ENCODE results near the gene HNF1B.
"Not testable (repeated sequence)": the region's sequence is repeated elsewhere in the genome, so short reads cannot be mapped to it uniquely, and the experiment has no call there.

HNF1B gene

DNA sequence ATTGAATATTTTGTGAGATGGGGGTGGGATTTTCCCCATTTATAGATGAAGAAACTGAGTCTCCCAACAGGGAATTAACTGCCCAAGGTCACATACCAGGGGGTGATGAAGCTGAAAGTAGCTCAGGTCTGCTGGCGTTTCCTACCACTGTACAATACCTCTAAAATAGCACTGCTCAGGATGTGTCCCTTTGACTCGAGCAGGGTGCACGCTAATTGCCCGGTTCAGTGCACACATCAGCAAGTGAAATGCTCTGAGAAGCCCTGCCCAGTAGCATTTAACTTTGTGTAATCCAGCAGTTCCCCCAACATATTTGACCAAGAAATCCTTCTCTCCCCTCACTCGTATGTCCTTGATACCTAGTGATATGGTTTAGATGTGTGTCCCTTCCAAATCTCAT is 51.5 kb downstream of the HNF1B start:
- H3K4me3 ChIP-seq (ENCODE audit: low read depth, low read length), result no peak overlapping the region
- TF ChIP-seq, protein P1, sequence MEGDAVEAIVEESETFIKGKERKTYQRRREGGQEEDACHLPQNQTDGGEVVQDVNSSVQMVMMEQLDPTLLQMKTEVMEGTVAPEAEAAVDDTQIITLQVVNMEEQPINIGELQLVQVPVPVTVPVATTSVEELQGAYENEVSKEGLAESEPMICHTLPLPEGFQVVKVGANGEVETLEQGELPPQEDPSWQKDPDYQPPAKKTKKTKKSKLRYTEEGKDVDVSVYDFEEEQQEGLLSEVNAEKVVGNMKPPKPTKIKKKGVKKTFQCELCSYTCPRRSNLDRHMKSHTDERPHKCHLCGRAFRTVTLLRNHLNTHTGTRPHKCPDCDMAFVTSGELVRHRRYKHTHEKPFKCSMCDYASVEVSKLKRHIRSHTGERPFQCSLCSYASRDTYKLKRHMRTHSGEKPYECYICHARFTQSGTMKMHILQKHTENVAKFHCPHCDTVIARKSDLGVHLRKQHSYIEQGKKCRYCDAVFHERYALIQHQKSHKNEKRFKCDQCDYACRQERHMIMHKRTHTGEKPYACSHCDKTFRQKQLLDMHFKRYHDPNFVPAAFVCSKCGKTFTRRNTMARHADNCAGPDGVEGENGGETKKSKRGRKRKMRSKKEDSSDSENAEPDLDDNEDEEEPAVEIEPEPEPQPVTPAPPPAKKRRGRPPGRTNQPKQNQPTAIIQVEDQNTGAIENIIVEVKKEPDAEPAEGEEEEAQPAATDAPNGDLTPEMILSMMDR (IDR thresholded peaks at IDR 0.05; ENCODE audit: borderline replicate concordance, insufficient read depth, low read depth, low read length), result no peak

DNA sequence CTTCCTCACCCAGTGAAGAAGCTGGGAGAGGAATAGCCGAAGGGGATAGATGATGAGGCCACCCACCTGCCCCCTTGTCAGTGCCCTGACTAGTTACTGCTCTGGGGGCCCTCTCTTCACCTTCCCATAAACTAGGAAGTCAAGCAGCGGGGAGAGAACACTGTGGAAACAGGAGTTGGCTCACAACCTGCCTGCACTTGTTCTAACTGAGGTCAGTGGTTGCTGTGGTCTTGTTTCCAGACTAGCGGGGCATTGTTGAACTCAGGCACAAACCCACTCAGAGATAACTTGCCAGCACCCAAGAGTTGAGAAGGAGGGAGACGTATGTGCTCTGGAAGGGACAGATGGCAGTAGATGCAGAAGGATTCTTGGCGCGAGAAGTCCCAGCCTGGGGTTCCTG is 53.1 kb downstream of the HNF1B start:
- H3K4me3 ChIP-seq (ENCODE audit: low read depth, low read length), result no peak overlapping the region
- TF ChIP-seq, protein P1 (IDR thresholded peaks at IDR 0.05; ENCODE audit: borderline replicate concordance, insufficient read depth, low read depth, low read length), result no peak

DNA sequence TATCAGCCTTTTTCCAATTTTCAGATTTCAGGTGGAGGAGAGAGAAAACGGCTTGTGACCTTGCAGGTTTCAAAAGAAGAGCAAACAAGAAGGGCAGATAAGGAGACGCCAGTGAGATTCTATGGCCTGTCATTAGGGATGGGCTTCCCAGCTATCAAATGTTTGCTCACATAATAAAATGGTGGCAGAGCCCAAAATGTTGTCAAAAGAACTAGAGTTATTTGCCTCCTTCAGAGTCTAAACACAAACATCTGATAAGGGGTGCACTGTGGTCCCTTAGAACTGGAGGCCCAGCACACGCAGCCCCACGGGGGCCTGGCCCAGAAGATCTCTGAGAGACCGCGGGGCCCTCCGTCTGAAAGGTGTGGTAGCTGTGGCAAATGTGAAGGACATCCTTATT is 55.5 kb downstream of the HNF1B start:
- TF ChIP-seq, protein P1 (IDR thresholded peaks at IDR 0.05; ENCODE audit: borderline replicate concordance, insufficient read depth, low read depth, low read length), result no peak
- H3K4me3 ChIP-seq (ENCODE audit: low read depth, low read length), result no peak overlapping the region

DNA sequence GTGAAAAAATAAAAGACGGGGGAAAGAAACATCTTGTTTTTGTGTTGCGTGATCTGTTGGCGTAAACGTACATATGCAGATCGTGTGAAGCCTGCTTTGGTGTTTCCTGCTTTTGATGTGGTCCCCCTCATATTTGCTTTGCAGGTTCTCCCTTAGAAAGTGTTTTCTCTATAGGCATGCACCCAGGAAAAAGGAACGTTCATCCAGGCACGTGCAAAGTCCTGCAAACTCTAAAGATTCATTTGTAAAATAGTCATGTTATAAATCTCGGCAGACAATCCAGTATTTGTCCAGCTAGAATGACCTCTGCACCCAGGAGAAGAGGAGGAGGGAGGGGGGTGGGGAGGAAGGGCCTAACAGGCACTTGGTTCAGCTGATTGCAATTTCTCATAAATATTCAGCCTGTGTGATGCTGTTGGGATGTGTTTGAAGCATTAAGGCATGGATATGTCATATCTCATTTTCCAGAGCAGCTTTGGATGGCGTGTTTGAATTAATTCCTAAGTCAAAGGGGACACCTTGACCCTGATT is 61.3 kb downstream of the HNF1B start:
- TF ChIP-seq, protein P1 (IDR thresholded peaks at IDR 0.05; ENCODE audit: borderline replicate concordance, insufficient read depth, low read depth, low read length), result no peak

DNA sequence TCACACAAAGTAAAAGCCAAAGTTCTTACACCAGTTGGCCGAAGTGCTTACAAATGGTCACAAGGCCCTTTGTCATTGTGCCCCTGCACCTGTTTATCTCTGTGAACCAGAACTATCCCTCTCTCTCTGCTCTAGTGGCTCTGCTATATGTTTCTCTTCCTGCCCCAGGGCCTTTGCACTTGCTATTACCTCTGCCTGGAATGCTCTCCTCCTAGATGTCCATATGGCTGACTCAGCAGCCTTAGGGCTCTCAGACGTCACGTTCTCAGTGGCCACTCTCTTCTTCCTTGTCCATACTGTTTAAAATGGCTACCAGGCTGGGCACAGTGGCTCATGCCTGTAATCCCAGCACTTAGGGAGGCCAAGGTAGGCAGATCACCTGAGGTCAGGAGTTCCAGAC is 62.9 kb downstream of the HNF1B start:
- TF ChIP-seq, protein P1 (IDR thresholded peaks at IDR 0.05; ENCODE audit: borderline replicate concordance, insufficient read depth, low read depth, low read length), result no peak
- H3K4me3 ChIP-seq (ENCODE audit: low read depth, low read length), result no peak overlapping the region

More for the DNA sequence above, 61.3 kb downstream of the HNF1B start:
- H3K4me3 ChIP-seq (ENCODE audit: low read depth, low read length), result no peak overlapping the region

DNA sequence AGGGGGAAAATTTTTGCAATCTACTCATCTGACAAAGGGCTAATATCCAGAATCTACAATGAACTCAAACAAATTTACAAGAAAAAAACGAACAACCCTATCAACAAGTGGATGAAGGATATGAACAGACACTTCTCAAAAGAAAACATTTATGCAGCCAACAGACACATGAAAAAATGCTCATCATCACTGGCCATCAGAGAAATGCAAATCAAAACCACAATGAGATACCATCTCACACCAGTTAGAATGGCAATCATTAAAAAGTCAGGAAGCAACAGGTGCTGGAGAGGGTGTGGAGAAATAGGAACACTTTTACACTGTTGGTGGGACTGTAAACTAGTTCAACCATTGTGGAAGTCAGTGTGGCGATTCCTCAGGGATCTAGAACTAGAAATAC is 64.9 kb downstream of the HNF1B start:
- H3K4me3 ChIP-seq (ENCODE audit: low read depth, low read length), result not testable (repeated sequence)

DNA sequence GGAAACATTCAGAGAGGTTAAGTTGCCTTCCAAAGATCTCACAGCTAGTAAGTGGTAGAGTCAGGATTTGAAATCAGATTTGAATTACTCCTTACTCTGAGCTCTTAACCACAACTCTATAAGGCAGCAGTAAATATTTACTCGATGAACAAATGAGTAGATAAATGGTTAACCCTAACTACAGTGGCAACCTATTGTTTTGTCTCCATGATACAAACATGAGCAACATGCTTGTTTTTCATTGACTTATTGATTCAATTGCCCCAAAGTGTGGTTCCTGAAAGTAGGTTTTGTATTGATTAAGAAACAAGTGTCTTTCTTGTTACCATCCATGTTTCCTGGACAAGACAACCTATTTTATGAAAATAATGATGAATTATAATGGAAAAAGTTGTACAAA is 66.8 kb downstream of the HNF1B start:
- no peak overlapping the region for H3K4me3 ChIP-seq (ENCODE audit: low read depth, low read length)
- TF ChIP-seq, protein P1 (IDR thresholded peaks at IDR 0.05; ENCODE audit: borderline replicate concordance, insufficient read depth, low read depth, low read length), result no peak

DNA sequence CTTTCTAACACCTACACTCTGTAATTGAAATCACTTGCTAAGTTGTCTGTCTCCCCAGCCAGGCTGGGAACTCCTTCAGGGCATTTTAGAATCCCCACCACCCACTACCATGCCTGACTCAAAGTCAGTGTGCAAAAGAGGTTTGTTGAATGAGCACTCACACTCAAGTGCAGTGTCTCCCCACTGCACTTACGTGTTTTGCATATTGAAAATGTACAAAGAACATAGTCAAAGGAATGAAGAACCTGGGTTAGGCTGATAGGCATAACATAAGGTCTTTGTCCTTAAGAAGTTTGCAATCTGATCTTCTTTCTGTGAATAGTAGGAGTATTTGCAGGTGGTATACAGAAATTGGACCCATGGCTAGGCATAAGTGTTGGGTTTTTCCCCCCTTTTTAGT is 67.8 kb downstream of the HNF1B start:
- H3K4me3 ChIP-seq (ENCODE audit: low read depth, low read length), result no peak overlapping the region
- TF ChIP-seq, protein P1 (IDR thresholded peaks at IDR 0.05; ENCODE audit: borderline replicate concordance, insufficient read depth, low read depth, low read length), result no peak
